Prostate gland (tissue), 2 donors: ENCODE data around the gene PCDHGA1. TPM values are rescaled to one million over a fixed set of nuclear protein-coding genes. Genes with fewer than 3 reads are reported as not detected.
A peak's percentile ranks its signal among the peaks of the same experiment; 100 is the strongest.
"Not testable (repeated sequence)": the region's sequence is repeated elsewhere in the genome, so short reads cannot be mapped to it uniquely, and the experiment has no call there.

Source experiments
- DNase-seq: peaks from one replicate; pipeline ENCODE4 v3.0.0-alpha.2; 2019; ENCODE audit warnings: low spot score
- H3K27ac ChIP-seq, 2 donors: fragments of 200-600 bp; sonication (generic); 2 replicates each; pipeline ENCODE4 v1.5.1; 2017 to 2019
- H3K27me3 ChIP-seq: fragments of 200-600 bp; sonication (generic); replicated peaks from 2 replicates; pipeline ENCODE4 v1.5.1; 2019; ENCODE audit not compliant: insufficient read depth
- H3K36me3 ChIP-seq, 2 donors: fragments of 200-600 bp; sonication (generic); 1 replicate in 1 of 2; 2 replicates in 1 of 2; pipeline versions ENCODE4 v1.5.1 to v1.8.1; 2017 to 2019
- H3K4me1 ChIP-seq: fragments of 200-600 bp; sonication (generic); replicated peaks from 2 replicates; pipeline ENCODE4 v1.5.1; 2019
- H3K4me3 ChIP-seq, 2 donors: fragments of 200-600 bp; sonication (generic); 2 replicates each; pipeline ENCODE4 v1.5.1; 2017 to 2019
- H3K9me3 ChIP-seq: fragments of 200-600 bp; sonication (generic); 2 replicates; pipeline ENCODE4 v1.5.1; 2017
- POLR2A ChIP-seq: fragments of 450-650 bp; IDR thresholded peaks from one replicate; pipeline ENCODE4 v1.6.1; 2016; ENCODE audit warnings: antibody characterized with exemption, mild to moderate bottlenecking
- POLR2AphosphoS5 ChIP-seq: sonication (generic); formaldehyde crosslinking; IDR thresholded peaks from one replicate; pipeline ENCODE4 v1.6.1; 2017; ENCODE audit warnings: antibody characterized with exemption
- WGBS: methylation state at CpG from one replicate; pipeline ENCODE4 v1.1.5; 2018; 5-methylcytosine and 5-hydroxymethylcytosine counted together
- intact Hi-C: fragments of 100-400 bp; cut with DNase I; formaldehyde crosslinking; loops from one replicate; pipeline ENCODE4 v1.14.2; 2022
- total RNA-seq, 2 donors: library from RNA; depleted of rRNA; stranded (reverse); fragments of >200 nt; gene quantifications; one replicate each; pipeline ENCODE4 v1.1.0, GENCODE V29; 2016
- TF ChIP-seq, protein P1 (sequence below), 4 experiments: fragments of 200-600 bp in 2 of 4; fragments of 450-650 bp in 2 of 4; sonication (generic) in 2 of 4; IDR thresholded peaks; 1 replicate in 3 of 4; 2 replicates in 1 of 4; pipeline ENCODE4 v1.5.1; 2016 to 2019; ENCODE audit warnings: antibody characterized with exemption in 4 of 4, mild to moderate bottlenecking in 2 of 4, moderate library complexity in 2 of 4

Gene PCDHGA1
- total RNA-seq, 2 donors from 2014 or later, result 0.64 to 4.8 TPM

DNA sequence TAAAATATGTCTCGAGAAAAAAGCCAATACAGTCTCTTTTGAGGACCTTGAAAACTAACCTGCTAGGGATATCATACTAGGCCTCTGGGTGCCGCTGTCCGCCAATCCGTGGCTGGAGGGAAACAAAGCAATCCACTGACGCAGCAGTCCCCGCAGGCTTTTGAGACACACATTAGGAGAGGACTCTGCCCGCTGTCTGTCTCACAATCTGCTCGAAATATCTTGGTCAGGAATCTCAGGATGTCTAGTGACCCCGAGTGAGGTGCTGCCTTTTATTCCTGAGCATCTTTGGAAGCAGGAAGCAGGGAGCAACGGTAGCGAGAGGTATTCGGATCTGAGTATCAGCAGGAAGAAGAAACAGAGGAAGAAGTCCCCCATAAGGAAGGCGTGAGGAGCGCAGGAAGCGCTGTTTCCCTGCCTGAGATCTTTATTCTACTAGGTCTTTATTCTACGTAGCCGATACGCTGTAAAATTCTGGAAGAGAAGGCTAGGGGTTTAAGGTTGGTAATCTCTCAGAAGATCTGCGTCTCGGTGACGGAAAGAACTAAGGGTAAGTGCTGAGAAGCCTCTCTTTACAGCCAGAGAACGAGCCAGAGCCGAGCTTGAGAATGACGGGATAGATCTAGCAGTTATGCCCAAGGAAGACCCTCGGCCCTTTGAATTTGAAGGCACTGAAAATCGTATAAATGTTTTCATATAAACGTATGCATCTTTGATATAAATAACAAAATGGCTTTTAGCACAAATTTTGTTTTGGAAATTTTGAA, 4.0 kb upstream of the PCDHGA1 start:
- intact Hi-C loops, result no loop called here
- H3K4me1 ChIP-seq, result no peaks in the 10 kb centered on the region
- no peak overlapping the region for H3K27ac ChIP-seq
- no peak for TF ChIP-seq POLR2A
- TF ChIP-seq, protein P1, sequence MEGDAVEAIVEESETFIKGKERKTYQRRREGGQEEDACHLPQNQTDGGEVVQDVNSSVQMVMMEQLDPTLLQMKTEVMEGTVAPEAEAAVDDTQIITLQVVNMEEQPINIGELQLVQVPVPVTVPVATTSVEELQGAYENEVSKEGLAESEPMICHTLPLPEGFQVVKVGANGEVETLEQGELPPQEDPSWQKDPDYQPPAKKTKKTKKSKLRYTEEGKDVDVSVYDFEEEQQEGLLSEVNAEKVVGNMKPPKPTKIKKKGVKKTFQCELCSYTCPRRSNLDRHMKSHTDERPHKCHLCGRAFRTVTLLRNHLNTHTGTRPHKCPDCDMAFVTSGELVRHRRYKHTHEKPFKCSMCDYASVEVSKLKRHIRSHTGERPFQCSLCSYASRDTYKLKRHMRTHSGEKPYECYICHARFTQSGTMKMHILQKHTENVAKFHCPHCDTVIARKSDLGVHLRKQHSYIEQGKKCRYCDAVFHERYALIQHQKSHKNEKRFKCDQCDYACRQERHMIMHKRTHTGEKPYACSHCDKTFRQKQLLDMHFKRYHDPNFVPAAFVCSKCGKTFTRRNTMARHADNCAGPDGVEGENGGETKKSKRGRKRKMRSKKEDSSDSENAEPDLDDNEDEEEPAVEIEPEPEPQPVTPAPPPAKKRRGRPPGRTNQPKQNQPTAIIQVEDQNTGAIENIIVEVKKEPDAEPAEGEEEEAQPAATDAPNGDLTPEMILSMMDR (IDR thresholded peaks at IDR 0.05), result peak in 1 of 4 experiments; percentile 35
- WGBS, result 12% methylated on average over 27 of the region's 27 CpGs
- no peaks in the 10 kb centered on the region for H3K27me3 ChIP-seq
- H3K36me3 ChIP-seq, result no peaks in the 10 kb centered on the region
- H3K9me3 ChIP-seq, result no peaks in the 10 kb centered on the region
- peak overlapping the region; percentile 11 to 12 for H3K4me3 ChIP-seq
- no peak for DNase-seq

DNA sequence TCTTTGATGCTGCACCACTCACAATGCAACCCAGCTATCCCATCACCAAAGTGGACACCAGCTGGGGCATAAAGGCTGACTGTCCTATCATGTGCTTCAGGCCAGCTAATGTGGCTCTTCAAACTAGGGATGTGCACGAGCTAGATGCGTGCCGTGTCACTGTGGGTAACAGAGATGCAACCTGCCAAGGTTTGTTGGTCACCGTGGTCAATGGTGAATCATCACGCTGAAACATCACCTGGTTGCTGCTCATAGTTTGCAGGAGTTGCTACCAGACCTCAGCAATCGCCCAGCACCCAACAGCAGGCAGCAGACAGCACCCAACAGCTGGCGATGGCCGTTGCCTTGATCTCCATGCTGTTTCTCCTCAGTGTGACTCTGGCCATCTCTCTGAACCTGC, 2.1 kb upstream of the PCDHGA1 start:
- Histone ChIP-seq H3K27ac (no peak overlapping the region), H3K9me3 (no peaks in the 10 kb centered on the region), H3K4me1 (no peaks in the 10 kb centered on the region), H3K27me3 (peaks cover 5% of the 10 kb centered on the region), H3K36me3 (no peaks in the 10 kb centered on the region), H3K4me3 (no peak overlapping the region)
- TF ChIP-seq POLR2A (no peak), POLR2AphosphoS5 (no peak)
- TF ChIP-seq, protein P1 (IDR thresholded peaks at IDR 0.05), result no peak
- no peak for DNase-seq
- intact Hi-C loops, result no loop called here
- 79% methylated on average over 8 of the region's 8 CpGs for whole genome bisulfite sequencing

DNA sequence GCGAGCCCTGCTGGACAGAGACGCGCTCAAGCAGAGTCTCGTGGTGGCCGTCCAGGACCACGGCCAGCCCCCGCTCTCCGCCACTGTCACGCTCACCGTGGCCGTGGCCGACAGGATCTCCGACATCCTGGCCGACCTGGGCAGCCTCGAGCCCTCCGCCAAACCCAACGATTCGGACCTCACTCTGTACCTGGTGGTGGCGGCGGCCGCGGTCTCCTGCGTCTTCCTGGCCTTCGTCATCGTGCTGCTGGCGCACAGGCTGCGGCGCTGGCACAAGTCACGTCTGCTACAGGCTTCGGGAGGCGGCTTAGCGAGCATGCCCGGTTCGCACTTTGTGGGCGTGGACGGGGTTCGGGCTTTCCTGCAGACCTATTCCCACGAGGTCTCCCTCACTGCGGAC, 2.3 kb downstream of the PCDHGA1 start:
- H3K27me3 ChIP-seq, result peaks cover 11% of the 10 kb centered on the region
- WGBS, result 24% methylated on average over 32 of the region's 39 CpGs
- DNase-seq, H3K4me3 ChIP-seq, H3K36me3 ChIP-seq, intact Hi-C loops, H3K9me3 ChIP-seq, H3K4me1 ChIP-seq, H3K27ac ChIP-seq: not testable (repeated sequence)

DNA sequence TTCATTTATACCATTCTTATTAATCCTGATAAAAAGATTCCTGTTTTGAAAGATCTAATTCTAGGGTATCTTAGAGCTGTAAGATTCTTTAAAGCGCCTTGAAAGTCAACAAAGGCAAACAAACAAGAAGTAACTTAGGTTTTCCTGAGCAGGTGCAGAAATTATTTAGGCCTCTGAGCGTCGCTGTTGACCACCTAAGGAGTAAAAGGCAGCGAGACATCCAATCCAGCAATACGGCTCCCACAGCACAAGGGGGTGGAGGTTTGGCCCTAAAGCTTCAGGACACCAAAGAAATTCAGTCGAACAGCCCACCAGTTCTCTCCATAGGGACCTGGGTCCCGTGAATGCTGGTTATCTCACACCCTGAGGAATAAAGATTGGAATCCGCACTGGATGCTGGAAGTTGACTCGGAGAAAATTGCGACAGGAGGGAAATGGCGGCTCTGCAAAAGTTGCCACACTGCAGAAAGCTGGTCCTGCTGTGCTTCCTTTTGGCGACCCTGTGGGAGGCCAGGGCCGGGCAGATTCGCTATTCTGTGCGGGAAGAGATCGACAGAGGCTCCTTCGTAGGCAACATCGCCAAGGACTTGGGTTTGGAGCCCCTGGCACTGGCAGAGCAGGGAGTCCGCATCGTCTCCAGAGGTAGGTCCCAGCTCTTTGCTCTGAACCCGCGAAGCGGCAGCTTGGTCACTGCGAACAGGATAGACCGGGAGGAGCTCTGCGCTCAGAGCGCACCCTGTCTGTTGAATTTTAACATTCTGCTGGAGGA, 8.4 kb downstream of the PCDHGA1 start, which contains the start of gene PCDHGA2:
PCDHGA2 (plus strand) TSS at position 223 of the 769 bp plus-strand sequence.
- Histone ChIP-seq H3K27ac (no peak within 1 kb of the TSS), H3K4me3 (no peak within 1 kb of the TSS), H3K36me3 (no peaks in the 10 kb centered on the region), H3K4me1 (no peaks in the 10 kb centered on the region), H3K27me3 (peaks cover 6% of the 10 kb centered on the region), H3K9me3 (no peaks in the 10 kb centered on the region)
- no peak for DNase-seq
- intact Hi-C loops, result no loop called here
- TF ChIP-seq POLR2A (no peak), POLR2AphosphoS5 (no peak)
- TF ChIP-seq, protein P1 (IDR thresholded peaks at IDR 0.05), result peak in 2 of 4 experiments; percentile 5 to 28
- 10% methylated on average over 26 of the region's 27 CpGs for WGBS

DNA sequence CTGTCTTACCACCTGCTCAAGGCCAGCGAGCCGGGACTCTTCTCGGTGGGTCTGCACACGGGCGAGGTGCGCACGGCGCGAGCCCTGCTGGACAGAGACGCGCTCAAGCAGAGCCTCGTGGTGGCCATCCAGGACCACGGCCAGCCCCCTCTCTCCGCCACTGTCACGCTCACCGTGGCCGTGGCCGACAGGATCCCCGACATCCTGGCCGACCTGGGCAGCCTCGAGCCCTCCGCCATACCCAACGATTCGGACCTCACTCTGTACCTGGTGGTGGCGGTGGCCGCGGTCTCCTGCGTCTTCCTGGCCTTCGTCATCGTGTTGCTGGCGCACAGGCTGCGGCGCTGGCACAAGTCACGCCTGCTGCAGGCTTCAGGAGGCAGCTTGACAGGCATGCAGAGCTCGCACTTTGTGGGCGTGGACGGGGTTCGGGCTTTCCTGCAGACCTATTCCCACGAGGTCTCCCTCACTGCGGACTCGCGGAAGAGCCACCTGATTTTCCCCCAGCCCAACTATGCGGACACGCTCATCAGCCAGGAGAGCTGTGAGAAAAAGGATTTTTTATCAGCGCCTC, 10.6 kb downstream of the PCDHGA1 start:
- H3K4me3 ChIP-seq, H3K36me3 ChIP-seq, H3K27me3 ChIP-seq, intact Hi-C loops, DNase-seq, H3K4me1 ChIP-seq, H3K27ac ChIP-seq, H3K9me3 ChIP-seq: not testable (repeated sequence)
- WGBS, result 48% methylated on average over 35 of the region's 45 CpGs
